Measurements from ENCODE around the gene TXN.
"Not testable (repeated sequence)": the region's sequence is repeated elsewhere in the genome, so short reads cannot be mapped to it uniquely, and the experiment has no call there.

The TXN gene

DNA sequence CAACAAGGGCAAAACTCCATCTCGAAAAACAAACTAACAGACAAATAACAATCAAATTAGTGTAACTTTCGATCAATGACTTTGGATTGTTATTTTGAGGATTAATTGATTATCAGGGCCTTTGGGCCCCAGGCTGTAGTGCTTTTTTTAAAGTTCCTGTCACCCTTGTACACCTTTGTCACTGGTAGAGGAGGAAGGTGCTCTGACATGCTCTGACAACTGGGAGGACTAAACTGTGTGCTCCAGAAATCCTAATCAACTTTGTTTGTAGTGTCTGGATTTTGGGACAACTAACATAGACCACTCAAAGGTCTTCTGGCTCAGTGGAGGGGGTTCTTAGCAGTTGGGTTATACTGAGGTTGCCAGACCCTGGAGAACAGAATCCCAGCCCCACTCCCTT lies 1.8 kb downstream of the TXN start:
- in situ Hi-C loops (cut with HindIII; ENCODE audit: low pct_unique_long_range_greater_than_20kb, low sequenced_read_pairs) = no loop called here
- no peak for DNase-seq (ENCODE audit: low read depth in 1 of 2, low spot score in 1 of 2)
- no peak for TF ChIP-seq JUND (IDR thresholded peaks at IDR 0.05; ENCODE audit: low read depth)

DNA sequence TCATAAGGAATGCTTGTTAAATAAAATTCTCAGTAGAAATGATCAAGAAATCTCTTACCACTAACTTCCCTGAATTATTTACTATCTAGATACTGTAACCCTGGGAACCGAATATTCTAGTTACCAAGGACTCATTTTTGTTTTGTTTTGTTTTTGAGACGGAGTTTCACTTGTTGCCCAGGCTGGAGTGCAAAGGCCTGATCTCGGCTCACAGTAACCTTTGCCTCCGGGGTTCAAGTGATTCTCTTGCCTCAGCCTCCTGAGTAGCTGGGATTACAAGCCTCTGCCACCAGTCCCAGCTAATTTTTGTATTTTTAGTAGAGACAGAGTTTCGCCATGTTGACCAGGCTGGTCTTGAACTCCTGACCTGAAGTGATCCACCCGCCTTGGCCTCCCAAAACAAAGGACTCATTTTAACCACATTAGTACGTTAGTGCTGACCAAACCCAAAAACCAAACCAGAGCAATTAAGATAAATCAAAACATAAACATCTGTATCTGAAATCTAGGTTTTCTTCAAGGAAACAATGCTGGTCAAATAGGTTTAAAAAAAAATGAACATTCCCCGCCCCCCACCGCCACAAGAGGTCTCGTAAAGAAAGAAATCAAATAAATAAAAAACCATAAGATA lies 3.7 kb downstream of the TXN start:
- no peak for DNase-seq (ENCODE audit: low read depth in 1 of 2, low spot score in 1 of 2)
- in situ Hi-C loops (cut with HindIII; ENCODE audit: low pct_unique_long_range_greater_than_20kb, low sequenced_read_pairs) = no loop called here
- no peak for TF ChIP-seq JUND (IDR thresholded peaks at IDR 0.05; ENCODE audit: low read depth)

DNA sequence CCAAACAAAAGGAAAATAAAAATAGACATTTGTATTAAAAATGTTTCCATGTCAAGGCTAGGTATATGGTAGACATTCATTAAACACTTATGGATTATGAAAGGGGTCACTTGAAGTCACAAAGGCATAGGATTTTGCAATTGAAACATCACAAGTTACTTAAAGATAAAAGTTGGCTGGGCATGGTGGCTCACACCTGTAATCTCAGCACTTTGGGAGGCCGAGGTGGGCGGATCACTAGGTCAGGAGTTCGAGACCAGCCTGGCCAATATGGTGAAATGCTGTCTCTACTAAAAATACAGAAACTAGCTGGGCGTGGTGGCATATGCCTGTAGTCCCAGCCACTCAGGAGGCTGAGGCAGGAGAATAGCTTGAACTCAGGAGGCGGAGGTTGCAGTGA lies 4.5 kb downstream of the TXN start:
- in situ Hi-C loops (cut with HindIII; ENCODE audit: low pct_unique_long_range_greater_than_20kb, low sequenced_read_pairs); DNase-seq (ENCODE audit: low read depth in 1 of 2, low spot score in 1 of 2): not testable (repeated sequence)

DNA sequence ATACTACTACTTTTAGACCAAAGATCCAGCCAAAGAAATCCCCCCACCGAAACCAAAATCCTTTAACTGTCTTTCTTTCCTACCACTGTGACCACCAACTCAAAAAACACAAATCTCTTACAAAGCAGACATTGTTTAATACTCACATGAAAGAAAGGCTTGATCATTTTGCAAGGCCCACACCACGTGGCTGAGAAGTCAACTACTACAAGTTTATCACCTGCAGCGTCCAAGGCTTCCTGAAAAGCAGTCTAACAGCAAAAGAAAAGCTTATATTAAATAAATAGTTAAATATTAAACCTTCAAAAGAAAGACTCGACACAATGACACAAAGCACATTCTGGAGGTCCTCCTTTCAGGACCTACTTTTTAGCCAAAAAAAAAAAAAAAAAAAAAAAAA lies 5.1 kb downstream of the TXN start:
- TF ChIP-seq JUND (IDR thresholded peaks at IDR 0.05; ENCODE audit: low read depth) = no peak
- DNase-seq (ENCODE audit: low read depth in 1 of 2, low spot score in 1 of 2) = no peak
- in situ Hi-C loops (cut with HindIII; ENCODE audit: low pct_unique_long_range_greater_than_20kb, low sequenced_read_pairs) = no loop called here

DNA sequence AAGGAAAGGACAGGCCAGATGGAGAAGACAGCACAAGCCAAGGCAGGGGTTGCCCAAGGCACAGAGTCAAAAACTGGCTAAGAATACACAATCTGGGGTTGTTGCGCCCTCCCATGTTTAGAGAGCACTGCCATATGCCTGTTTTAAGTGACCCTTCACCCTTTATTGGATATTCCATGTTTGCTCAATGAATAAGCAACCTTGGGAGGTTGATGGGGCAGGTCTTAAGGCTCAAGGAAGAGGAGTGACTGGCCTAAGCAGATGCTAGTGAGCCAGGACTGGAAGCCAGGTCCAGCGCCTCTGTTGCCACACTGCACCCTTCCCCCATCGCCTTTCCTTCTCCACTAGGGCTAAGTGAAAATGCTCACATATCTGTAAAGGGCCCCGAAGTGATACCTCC lies 6.7 kb downstream of the TXN start:
- TF ChIP-seq JUND (IDR thresholded peaks at IDR 0.05; ENCODE audit: low read depth) = no peak
- in situ Hi-C loops (cut with HindIII; ENCODE audit: low pct_unique_long_range_greater_than_20kb, low sequenced_read_pairs) = no loop called here
- DNase-seq (ENCODE audit: low read depth in 1 of 2, low spot score in 1 of 2) = peak in 1 of 2 experiments; percentile 23

DNA sequence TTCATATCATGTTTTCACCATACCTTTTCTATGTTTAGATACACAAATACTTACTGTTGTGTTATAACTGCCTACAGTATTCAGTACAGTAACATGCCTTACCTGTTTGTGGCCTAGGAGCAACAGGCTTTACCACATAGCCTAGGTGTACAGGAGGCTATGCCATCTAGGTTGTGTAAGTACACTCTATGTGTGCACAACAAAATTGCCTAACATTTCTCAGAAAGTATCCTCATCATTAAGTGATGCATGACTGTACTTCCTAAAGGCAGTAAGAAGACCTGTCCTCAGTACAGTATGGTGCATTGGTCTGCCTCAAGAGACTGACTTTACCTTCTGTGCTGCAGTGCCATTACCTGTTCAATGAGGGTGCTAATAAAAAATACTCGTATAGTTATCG lies 7.9 kb downstream of the TXN start:
- no peak for TF ChIP-seq JUND (IDR thresholded peaks at IDR 0.05; ENCODE audit: low read depth)
- in situ Hi-C loops (cut with HindIII; ENCODE audit: low pct_unique_long_range_greater_than_20kb, low sequenced_read_pairs) = no loop called here
- peak in 1 of 2 experiments; percentile 65 for DNase-seq (ENCODE audit: low read depth in 1 of 2, low spot score in 1 of 2)

DNA sequence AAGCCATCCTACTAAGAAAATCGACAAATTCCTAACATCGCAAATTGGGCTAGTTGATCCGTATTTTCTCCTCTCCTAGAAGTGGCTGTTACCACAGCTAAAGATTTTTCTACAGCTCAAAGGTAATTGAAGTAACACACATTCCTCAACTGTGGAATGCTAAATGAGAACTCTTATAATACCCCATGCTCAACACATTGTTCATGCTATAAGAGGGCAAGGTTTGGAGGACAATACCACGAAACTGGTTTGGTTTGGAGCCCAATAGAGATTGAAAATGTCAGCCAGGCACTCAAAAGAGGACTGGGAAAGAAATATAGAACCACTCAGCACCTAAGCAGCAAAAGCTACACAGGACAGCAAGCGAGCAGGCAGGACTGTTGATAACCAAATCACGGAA lies 10.1 kb downstream of the TXN start:
- no peak for DNase-seq (ENCODE audit: low read depth in 1 of 2, low spot score in 1 of 2)
- no peak for TF ChIP-seq JUND (IDR thresholded peaks at IDR 0.05; ENCODE audit: low read depth)

DNA sequence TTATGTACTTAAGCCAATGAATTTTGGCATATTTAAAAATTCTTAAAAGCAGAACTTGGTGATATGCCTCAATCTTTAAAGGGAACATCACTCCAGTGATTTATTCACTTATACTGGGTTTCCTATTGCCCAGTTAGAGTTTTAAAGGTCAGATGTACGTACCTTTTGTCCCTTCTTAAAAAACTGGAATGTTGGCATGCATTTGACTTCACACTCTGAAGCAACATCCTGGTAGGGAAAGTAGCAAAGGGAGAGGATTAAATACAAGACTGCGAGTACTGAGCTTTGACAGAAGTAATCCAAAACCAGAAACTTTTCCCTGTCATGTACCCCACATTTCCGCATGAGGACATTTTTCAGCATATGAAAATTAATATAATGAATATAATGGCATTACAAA lies 11.7 kb downstream of the TXN start:
- TF ChIP-seq JUND (IDR thresholded peaks at IDR 0.05; ENCODE audit: low read depth) = no peak
- DNase-seq (ENCODE audit: low read depth in 1 of 2, low spot score in 1 of 2) = no peak
- in situ Hi-C loops (cut with HindIII; ENCODE audit: low pct_unique_long_range_greater_than_20kb, low sequenced_read_pairs) = no loop called here

More for the DNA sequence above, 10.1 kb downstream of the TXN start:
- in situ Hi-C loops (cut with HindIII; ENCODE audit: low pct_unique_long_range_greater_than_20kb, low sequenced_read_pairs) = no loop called here

DNA sequence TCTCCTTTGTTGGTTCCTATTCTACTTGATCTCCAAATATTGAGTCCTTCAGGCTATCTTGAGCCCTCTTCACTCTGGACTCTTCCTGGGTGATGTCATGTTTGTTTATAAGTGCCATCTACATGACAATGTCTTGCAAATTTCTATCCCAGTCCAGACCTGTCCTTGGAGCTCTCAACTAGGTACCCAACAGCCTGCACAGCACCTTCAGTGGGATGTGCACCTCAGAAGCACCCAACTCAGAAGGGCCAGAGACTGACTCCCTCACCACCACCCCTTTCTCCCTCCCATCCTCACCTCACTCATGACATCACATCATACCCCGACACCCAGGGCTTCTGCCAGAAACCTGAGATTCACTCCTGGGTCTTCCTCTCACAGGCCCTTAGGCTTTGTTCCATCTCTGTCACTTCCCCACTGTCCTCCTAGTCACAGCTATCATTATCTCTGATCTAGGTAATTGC lies 14.4 kb downstream of the TXN start:
- no peak for DNase-seq (ENCODE audit: low read depth in 1 of 2, low spot score in 1 of 2)
- in situ Hi-C loops (cut with HindIII; ENCODE audit: low pct_unique_long_range_greater_than_20kb, low sequenced_read_pairs) = no loop called here
- TF ChIP-seq JUND (IDR thresholded peaks at IDR 0.05; ENCODE audit: low read depth) = no peak

DNA sequence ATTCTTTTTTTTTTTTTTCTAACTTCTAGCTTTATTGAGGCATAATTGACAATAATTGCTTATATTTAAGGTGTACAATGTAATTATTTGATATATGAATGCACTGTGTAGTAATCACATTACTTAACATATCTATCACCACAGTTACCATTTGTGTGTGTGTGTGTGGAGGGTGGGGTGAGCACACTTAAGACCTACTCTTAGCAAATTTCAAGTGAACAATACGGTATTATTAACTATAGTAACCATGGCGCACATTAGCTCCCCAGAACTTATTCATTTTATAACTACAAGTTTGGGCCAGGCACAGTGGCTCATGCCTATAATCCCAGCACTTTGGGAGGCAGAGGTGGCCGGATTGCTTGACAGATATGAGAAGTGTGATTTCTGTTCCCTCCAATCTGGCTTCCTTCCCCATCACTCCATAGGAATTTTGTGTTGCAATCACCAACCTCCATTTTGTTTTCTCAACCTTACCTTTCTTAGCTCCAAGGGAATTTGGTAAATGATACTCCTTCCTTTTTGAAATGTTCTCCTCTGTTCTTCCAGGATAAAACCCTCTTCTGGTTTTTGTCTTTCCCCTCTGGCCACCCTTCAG lies 14.9 kb downstream of the TXN start:
- DNase-seq (ENCODE audit: low read depth in 1 of 2, low spot score in 1 of 2) = no peak
- in situ Hi-C loops (cut with HindIII; ENCODE audit: low pct_unique_long_range_greater_than_20kb, low sequenced_read_pairs) = no loop called here
- no peak for TF ChIP-seq JUND (IDR thresholded peaks at IDR 0.05; ENCODE audit: low read depth)

DNA sequence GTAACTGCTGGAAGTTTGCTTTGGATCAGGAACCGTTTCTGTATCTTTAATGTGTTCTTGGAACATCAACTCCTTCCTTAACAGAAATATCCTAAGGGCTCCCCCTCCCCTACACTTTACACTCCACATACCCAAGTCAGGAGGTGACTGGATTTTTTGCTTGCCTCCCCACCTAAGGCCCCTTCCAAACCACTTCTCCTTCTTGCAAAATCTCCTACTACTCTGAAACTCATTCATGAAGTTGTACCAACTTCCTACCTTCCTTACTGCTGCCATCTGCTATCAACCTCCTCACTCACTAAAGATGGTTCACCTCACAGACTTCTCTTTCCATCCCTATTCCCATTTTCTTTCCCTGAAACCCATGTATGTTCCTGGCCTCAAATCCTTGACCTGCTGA lies 16.1 kb downstream of the TXN start:
- no peak for TF ChIP-seq JUND (IDR thresholded peaks at IDR 0.05; ENCODE audit: low read depth)
- in situ Hi-C loops (cut with HindIII; ENCODE audit: low pct_unique_long_range_greater_than_20kb, low sequenced_read_pairs) = no loop called here
- no peak for DNase-seq (ENCODE audit: low read depth in 1 of 2, low spot score in 1 of 2)

DNA sequence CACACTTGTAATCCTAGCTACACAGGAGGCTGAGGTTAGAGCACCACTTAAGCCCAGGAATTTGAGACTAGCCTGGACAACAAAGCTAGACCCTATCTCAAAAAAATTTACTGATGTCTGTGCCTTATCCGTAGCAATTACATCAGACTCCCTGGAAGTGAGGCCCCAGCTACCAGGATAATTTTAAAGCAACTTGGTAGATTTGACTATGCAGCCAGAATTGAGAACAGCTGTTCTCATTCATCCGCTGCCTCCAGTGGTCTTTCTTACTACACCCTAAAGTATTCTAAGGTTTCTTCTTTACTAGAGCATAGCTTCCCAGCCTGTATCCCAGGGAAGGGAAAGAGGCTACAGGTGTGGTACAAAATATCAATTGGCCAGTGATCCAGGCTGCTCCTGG lies 28.0 kb downstream of the TXN start:
- DNase-seq (ENCODE audit: low read depth in 1 of 2, low spot score in 1 of 2) = no peak
- in situ Hi-C loops (cut with HindIII; ENCODE audit: low pct_unique_long_range_greater_than_20kb, low sequenced_read_pairs) = no loop called here
- TF ChIP-seq JUND (IDR thresholded peaks at IDR 0.05; ENCODE audit: low read depth) = no peak

DNA sequence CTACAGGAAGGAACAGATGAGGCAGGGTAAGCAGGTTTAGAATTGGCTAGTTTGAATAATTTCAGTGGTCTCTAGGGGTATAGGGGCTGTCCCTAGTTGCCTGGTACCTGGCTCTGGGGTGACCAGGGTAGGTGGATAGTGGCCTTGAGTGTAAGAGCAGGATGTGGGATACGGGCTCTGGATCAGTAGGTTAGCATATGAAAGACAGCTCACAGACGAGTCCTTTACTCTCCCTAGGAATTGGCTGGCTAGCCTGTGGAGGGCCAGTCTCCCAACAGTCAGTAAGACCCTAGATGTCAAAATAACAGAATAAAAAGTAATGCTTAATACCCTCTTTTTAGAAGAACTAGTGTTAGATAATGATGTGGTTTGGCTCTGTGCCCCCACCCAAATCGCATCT lies 31.7 kb downstream of the TXN start:
- DNase-seq (ENCODE audit: low read depth in 1 of 2, low spot score in 1 of 2) = no peak
- in situ Hi-C loops (cut with HindIII; ENCODE audit: low pct_unique_long_range_greater_than_20kb, low sequenced_read_pairs) = no loop called here
- TF ChIP-seq JUND (IDR thresholded peaks at IDR 0.05; ENCODE audit: low read depth) = no peak

DNA sequence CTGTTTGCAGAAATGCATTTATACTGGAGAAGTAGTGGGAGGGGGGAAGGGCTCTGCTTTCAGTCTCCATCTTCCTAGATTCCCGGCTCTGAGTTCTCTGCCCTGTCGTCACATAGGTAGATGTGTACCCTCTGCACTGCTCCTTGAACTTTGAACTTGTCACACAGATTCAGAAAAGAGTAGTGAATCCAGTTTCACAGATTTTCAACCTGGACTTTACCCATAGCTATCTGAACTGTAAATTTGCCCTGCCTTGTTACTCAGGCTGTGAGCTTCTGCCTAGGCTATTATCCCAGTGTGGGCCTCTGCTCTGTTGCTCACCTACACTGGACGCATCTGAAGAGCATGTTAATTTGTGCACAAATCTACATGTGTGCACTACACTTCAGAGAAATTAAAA lies 35.5 kb downstream of the TXN start:
- in situ Hi-C loops (cut with HindIII; ENCODE audit: low pct_unique_long_range_greater_than_20kb, low sequenced_read_pairs) = no loop called here
- no peak for DNase-seq (ENCODE audit: low read depth in 1 of 2, low spot score in 1 of 2)
- TF ChIP-seq JUND (IDR thresholded peaks at IDR 0.05; ENCODE audit: low read depth) = no peak

Measured in T47D (cell line).